Activated effector memory CD4-positive, alpha-beta T cell treated with anti-CD3 and anti-CD28 coated beads, Interleukin-2, amount 50 U/mL, for 16 hours (primary cell): ENCODE results near the gene IGLON5.

Source experiments
- DNase-seq: peaks from one replicate; pipeline ENCODE4 v3.0.0-alpha.2; 2020

Gene IGLON5

GRCh38 chr19:51311351-51312257, at the start of gene IGLON5:
IGLON5 (plus strand) TSS chr19:51311644; CDS start chr19:51311848, 204 bp downstream.
- DNase-seq: no peak

GRCh38 chr19:51263808-51264207, 47.6 kb upstream of the IGLON5 start:
- DNase-seq: no peak

- no peak for DNase-seq
Observed at GRCh38 chr19:51271067-51271466, 40.4 kb upstream of the IGLON5 start.

- no peak for DNase-seq
Observed at GRCh38 chr19:51272183-51272810, 39.1 kb upstream of the IGLON5 start.

DNA sequence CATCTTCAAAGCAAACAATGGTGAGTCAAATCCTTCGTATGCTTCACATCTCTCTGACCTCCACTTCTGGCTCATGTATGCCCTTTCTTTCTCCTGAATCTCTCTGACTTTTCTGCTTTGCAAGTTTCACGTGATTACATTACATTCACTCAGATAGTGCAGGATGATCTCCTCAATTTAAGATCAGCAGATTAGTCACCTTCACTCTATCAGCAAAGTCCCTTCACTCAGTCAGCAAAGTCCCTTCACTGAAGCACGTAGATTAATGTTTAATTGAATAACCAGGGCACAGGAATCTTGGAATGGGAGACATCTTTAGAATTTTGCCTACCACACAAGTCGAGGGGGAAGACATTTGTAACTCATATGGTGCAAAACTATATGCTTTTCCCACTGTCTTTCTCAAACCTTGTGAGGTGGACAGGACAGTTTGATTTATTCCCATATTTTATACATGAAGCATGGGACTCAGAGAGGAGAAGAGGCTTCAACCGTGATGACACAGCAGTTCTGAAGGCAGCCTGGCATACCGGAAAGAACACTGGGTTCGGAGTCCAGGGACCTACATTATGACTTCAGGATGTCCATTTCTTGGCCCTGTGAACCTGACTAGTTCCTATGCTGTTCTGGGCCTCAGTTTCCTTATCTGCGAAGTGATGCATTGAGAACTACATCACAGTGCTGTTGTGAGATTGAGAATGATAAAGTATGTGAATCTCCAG, 37.2 kb upstream of the IGLON5 start:
- DNase-seq: no peak

GRCh38 chr19:51277112-51277511, 34.3 kb upstream of the IGLON5 start:
- no peak for DNase-seq

DNA sequence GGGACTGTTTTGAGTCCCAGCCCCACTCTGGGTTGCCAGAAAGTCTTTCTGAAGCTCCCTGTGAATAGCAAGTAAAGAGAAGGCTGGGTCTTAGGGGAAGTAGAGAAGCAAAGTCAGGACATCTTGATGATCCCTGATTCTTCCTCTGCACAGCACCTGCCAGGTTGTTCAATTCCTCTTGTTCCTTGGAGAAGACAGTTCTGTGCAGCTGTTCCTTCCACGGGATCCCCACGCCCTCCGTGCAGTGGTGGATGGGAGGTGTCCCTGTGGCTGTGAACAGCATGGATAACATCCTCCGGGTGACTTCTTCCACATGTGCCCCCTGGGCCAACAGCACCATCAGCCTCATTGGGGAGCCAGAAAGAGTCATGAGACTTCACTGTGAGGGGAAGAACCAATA, 29.1 kb upstream of the IGLON5 start:
- no peak for DNase-seq

GRCh38 chr19:51285682-51286081, 25.8 kb upstream of the IGLON5 start:
- DNase-seq: no peak

GRCh38 chr19:51289635-51290034, 21.8 kb upstream of the IGLON5 start:
- DNase-seq: no peak

DNA sequence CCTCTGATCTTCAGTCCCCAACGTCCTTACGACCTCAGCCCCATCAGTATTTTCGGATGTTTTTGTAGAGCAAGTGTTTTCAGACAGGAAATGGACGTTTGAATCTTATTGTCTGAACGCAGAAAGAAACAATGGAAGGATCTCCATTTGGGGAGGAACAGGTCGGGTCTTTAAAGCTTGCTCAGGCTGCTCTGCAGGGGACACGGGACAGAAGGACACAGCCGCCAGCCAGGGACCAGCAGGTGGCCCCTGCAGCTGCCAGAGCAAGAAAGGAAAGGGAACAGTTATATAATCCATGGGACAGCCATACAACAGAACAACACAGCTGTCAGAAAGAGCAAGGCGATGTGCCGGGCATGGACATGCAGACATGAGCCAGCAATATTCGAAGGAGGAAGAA, 18.5 kb upstream of the IGLON5 start:
- no peak for DNase-seq

GRCh38 chr19:51293571-51294210, 17.8 kb upstream of the IGLON5 start:
- DNase-seq: no peak

DNA sequence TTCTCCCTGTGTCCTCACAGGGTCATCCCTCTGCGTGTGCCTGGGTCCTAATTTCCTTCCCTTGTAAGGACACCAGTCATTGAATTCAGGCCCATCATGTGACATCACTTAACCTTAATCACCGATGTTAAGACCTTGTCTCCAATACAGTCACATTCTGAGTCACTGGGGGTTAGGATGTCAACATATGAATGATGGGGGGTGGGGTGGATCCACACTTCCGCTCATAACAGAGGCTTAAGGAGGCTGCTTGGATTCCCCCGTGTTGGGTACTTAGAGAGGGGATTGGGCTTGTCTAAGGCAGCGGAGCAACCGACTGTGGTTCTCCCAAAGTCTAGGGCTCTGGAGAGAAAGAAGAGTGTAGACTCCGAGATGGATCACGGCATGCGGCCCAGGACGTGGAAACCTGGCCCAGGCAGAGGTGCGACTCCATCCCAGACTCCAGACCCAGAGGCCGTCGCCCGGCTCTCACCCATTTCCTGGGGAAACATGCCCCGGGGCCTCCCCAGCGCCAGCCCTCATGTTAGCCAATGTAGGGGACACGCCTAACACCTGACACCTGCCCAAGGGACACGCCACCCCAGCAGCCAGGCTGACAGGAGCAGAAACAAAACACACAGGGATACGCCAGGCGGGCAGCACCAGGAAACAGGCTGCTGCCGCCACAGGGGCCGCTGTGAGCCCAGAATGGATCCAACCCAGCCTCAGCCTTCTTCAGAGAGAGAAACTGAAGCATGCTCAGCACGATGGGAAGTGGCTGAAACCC, 17.1 kb upstream of the IGLON5 start:
- no peak for DNase-seq

DNA sequence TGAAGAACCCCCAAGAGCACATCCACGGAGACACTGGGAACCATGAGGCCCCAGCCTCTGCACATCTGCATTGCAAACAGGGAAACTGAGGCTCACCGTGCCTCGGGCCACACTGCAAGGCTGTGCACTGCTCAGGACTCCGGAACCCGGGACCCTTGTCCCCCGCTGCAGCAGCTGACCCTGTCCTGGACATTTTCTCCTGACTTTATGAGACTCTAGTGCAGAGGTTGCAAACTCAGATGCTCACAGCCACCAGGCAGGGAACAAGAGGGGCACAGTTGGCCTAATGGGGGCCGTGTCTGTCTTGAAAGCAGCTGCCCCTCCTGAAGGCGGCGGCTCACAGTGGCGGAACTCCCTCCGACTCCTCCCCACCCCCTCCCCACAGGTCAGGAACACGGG, 16.5 kb upstream of the IGLON5 start:
- no peak for DNase-seq

DNA sequence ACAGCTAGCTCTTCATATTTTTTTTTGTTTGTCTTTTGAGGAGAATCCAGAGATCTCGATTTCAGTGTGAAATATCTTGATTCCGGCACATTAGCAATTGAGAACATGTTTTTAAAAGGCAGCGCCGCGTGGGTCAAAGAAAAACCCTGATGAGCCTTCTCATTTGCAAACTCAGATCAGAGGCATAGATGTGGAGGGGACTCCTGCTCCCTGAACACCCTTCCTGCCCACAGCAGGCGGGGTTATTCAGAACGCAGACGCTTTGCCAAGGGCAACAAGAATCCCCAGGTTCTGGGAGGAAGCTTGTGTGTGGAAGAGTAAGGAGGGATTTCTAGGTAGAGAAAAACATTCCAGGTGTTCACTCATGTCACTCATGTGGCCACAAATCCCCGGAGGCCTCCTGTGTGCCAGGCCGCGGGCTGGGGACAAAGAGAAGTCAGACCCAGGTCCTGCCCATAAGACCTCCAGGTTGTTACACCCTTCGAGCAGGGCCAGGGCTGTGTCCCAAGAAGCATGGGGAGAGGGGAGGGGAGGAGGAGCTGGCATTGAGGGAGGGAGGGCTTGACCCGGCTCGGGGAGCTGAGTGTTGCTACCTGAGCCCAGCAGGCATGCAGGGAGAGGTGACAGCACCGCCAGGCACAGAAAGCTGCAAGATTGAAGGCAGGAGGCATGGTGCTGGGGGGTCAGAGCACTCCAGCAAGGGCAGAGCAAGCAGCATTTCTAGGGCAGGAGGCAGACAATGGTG, 15.9 kb upstream of the IGLON5 start:
- DNase-seq: no peak

GRCh38 chr19:51296336-51297093, 14.9 kb upstream of the IGLON5 start:
- no peak for DNase-seq

- DNase-seq: no peak
Observed at GRCh38 chr19:51297406-51297805, 14.0 kb upstream of the IGLON5 start.

DNA sequence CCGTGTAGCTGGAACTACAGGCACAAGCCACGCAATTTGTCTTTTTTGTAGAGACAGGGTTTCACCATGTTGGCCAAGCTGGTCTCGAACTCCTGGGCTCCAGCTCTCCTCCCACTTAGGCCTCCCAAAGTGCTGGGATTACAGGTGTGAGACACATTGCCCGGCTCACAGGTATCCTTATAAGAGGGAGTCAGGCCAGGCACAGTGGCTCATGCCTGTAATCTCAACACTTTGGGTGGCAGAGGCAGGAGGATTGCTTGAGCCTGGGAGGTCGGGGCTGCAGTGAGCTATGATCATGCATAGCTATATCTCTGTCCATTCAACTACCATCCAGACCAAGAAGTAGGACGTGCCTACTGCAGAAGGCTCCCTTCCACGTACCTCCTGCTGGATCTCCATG, 10.2 kb upstream of the IGLON5 start:
- no peak for DNase-seq

GRCh38 chr19:51305479-51305878, 6.0 kb upstream of the IGLON5 start:
- no peak for DNase-seq

- no peak for DNase-seq
Observed at GRCh38 chr19:51316688-51317087, 5.2 kb downstream of the IGLON5 start.

- DNase-seq: no peak
Observed at GRCh38 chr19:51317376-51317775, 5.9 kb downstream of the IGLON5 start.

GRCh38 chr19:51317968-51318367, 6.5 kb downstream of the IGLON5 start:
- no peak for DNase-seq
